GM18873 (cell line): ENCODE data around the gene NOC2L.

Experiments
- ATAC-seq: cut with Tn5 transposase; IDR thresholded peaks from one replicate; pipeline ENCODE4 v1.9.1; 2021; ENCODE audit warnings: mild to moderate bottlenecking, moderate library complexity, moderate number of reproducible peaks; ENCODE audit not compliant: unreplicated experiment, low FRiP score

Gene NOC2L

DNA sequence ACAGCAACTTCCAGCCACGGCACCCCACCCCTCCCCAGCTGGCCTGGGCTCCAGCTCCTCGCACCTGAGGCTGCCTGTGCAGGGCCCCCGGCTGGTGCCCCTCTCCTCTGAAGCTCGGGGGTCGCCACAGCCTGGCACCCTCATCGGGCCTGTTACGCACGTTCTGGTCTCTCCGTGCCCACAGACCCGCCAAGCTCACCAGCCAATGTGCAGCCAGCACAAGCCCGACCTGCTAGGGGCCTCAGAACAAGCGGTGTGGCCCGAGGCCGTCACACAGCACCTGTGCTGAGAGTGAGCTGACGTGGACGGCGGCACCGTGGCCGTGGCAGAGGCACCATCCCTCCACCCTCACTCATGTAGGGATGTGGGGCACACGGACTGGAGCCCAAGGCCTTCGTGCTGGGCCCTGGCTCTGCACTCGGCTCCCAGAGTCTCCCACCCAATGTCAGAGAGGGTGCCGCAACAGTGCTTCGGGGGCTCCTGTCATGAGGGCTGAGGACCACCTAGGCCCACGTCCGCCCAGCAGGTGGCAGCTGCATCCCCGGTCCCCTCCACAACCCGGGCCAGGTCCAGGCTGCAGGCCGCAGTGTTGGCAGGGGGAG is 39.7 kb downstream of the NOC2L start:
- no peak for ATAC-seq

DNA sequence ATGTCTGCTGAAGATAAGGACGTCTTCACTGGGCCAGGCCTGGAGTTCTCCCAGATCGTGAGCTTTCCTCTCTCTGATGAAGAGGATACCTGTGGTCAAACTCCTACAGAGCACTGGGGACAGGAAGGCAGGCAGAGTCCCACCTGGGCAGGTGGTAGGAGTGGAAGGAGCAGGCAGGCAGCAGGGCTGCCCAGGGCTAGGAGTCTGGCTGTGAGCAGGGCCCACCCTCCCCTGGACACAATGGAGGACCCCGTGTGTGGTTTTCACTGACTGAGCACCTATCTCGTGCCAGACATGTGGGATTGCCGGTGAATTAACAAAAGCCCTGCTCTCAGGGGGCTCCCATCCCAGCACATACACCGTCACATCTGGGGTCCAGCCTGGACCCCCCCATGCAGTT is 40.2 kb downstream of the NOC2L start:
- no peak for ATAC-seq

DNA sequence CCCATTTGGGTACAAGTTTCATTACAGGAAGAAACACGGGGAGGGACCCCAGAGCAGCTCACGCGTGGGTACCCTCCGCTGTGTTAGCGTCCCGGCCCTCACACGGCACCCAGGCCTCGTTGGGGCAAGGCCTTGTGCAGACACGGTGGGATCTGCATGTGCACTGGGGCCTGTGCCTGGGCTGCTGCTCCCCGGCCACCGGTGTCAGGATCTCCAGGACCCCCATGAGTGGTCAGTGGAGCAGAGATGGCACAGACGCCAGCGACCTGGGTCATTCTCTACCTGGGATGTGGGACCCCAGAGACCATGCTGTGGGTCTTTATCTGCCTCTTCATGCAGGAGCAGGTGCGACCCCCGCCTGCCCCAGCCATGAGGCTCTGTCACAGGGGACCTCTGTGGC is 40.7 kb downstream of the NOC2L start:
- ATAC-seq, result no peak

DNA sequence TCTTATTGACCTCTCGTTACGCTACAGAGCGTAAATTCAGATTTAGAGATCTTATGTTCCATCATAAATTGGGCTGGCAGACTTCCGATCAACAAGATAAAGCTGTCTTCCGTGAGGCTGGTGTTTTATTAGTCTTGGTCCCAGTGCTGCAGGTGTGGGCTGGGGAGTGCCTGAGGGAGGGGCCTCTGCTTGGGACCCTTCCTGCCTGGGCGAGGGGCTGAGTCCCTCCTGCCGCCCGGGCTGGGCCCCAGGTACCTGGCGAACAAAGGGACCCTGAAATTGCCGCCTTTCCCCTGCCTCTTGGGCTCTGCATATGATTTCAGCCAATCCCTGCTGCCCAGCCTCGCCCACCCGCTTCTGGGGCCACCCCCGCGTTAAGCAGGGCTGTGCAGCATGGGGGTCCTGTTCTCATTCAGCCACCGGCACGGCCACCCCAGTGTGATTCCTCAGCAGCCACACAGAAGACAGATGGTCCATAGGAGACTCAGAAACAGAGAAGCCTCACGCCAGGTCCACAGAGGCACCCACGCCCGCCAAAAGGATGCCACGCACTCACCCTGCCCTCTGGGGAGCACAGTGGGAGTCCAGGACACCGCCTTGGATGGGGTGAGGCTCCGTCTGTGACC is 41.5 kb downstream of the NOC2L start:
- no peak for ATAC-seq

DNA sequence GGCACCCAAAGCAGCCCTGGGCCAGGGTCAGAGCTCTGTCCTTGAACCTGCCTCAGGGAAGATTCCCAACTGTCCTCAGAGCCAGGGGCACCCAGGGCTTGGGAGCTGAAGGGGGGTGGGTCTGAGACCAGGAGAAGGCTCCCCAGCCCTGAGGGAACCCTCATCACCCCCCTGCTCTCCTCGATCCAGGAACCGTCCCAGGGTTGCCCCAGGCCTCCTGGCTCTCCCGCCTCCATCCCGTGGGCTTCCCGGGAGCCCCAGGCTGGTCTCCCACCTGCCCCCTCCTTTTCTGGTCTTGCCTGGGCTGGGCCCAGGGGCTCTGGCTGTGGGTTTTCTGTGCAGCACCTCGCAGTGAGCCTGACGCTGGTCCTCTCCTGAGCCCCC is 42.0 kb downstream of the NOC2L start:
- no peak for ATAC-seq

DNA sequence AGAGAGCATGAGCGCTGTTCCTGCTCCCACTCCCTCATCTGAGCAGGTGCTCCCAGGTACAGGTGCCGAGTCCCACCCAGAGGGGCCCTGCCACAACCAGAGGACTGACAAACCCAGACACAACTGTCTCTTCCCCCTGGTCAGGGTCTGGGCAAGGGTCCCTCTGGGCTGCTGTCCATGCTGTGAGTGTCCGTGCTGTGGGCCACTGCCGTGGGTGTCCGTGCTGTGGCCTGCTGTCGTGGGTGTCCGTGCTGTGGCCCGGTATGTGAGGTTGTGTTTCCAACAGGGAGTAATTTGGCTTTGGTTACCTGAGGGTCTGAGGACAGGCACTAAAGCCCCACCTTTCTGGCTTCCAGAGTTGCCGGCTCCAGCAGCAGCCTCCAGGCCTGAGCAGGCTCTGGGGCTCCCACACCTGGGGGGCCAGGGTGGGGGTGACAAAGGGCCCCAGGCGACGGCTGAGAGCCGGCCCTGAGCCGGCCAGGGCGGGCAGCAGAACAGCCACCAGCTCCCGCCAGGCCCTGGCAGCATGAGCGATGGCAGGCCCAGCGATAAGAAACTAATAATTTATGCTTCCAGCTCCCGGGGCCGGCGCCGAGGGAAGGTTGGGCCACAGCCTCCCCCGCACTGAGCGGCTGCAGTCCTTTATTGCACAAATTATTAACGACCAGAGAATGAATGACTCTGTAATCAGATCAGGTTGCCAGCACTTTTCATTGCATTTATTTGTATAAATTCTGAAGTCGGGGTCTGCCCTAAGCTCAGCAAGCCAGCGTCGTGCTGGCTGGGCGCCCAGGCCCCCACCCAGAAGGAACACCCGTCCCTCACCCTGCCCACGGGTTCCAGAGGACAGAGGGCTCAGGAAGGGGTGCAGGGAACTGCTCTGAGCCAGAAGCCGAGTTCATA is 42.6 kb downstream of the NOC2L start:
- no peak for ATAC-seq

DNA sequence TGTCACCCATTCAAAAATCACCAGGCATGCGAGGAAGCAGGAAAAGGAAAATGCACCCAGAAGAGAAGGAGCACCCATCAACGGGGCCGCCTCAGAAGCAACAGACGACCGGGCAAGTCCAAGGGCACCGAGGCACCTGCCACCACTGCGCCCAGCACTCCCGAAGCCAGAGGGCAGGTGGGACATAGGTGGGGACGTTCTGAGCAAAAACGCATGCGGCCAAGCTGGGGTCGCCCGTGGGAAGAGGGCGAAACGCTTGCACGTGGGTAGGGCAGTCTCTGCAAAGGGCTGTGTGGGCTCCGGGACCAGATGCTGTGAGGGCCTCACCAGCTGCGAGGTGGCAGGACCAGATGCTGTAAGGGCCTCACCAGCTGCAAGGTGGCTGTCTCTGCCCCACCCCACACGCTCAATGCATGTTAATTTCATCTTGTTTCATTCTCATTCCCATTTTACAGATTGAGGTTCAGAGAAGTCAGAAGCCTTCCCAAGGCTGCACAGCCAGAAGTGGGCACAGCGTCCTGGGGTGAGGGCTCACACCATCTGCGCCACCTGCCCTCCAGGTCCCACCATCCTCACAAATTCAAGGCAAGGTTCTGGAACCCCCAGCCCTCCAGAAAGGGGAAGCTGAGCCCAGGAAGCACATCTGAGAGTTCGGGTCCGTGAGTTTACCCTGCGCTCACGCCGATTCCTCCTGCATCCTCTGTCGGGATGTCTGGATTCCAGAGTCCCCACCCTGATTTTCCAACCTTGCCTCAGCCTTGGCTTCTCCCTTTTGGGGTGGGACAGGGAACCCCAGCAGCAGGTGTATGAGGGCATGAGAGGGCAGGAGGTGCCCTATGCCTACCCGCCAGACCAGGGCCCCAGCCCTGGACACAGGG is 43.5 kb downstream of the NOC2L start:
- no peak for ATAC-seq

DNA sequence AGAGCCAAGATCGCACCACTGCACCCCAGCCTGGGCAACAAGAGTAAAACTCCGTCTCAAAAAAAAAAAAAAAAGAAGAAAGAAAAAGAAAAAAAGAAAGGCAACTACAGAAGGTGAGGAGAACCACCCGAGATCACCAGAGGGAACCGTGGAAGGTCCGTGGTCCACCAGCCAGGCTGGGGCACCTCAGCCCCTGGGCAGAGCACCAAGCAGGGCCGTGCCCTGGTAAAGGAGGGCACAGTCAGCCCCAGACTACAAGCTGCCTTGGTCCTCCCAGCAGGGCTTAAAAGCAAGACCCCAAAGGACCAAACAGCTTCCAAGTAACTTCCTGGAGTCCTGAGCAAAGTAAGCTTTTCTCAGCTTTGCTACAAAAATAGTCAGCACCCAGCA is 44.2 kb downstream of the NOC2L start:
- no peak for ATAC-seq

DNA sequence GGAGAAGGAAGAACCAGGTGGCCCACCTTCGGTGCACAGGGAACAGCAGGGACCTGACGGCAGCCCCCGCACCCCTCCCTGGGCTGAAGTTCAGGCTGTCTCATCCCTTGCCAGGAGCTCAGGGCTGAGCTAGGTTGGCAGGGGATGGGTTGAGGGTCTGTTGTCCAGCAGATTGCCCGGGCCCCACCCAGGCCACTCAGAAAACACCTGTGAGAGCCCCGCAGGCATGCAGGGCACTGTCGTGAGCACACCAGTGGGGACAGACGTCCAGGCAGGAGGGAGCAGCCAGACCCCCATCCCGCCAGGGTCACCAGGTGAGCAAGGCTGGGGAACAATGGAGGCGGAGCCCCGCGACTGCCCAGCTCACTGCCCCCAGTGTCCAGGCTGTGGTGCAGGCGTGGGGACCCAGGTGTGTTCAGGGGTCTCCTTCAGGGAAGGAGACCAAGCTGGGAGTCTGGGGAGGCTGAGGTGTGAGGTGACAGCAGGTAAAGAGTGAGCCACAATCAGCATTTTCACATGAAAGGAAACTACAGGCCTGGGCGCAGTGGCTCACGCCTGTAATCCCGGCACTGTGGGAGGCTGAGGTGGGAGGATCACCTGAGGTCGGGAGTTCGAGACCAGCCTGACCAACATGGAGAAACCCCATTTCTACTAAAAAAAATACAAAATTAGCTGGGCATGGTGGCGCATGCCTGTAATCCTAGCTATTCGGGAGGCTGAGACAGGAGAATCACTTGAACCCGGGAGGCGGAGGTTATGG is 44.7 kb downstream of the NOC2L start:
- ATAC-seq, result no peak

DNA sequence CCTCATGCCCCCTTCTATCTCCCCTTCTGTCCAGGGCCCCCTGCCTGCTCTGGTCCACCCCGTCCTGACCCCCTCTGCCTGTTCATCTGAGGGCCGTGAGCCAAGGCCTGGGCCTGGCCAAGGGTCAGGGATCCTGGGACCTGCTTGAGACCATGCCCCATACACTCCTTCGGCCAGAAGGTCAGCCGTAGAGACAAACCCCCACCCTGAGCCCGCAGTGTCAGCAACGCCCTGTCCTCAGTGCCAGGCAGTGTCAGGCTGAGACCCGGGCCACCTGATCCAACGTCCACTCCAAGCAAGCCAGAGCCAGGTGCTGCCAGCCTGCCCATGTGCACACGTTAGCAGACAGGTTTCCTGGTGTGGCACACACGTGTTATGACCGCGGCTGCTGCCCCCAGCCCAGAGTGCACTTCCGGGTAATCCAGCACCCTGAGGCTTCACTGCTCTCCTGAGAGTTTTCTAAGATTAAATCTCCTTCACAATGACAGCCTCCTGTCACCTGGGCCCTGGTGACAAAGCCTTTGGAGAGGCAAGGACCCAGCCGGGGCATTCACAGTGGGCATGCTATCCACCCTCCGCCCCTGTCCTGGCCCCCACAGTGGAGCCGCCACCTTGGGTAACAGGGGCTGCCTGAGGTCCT is 45.4 kb downstream of the NOC2L start:
- ATAC-seq, result no peak

DNA sequence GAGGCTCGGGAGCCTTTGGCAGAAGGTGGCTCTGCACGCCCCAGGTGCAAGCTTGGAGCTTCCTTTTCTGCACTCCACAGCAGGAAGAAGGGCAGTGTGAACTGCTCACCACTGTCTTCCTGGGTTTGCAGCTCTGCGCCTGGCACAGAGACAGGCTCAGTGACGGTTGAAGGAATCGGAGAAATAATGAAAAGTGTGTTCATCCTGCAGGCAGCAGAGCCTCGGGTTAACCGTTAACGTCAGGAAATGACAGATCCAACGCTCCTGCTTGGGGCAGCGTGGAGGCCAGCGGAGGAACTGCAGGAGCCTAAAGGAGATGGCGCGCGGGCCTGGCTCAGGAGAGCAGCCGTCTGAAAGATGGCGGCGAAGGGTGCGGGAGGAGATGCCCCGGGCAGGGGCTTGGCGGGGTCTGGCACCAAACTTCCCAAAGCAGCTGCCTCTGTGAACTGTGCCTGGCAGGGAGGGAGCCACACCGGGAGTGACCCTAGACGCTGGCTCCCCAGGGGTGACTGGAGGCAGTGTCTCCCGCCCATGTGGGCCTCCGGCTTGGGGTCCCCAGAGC is 46.2 kb downstream of the NOC2L start:
- no peak for ATAC-seq

DNA sequence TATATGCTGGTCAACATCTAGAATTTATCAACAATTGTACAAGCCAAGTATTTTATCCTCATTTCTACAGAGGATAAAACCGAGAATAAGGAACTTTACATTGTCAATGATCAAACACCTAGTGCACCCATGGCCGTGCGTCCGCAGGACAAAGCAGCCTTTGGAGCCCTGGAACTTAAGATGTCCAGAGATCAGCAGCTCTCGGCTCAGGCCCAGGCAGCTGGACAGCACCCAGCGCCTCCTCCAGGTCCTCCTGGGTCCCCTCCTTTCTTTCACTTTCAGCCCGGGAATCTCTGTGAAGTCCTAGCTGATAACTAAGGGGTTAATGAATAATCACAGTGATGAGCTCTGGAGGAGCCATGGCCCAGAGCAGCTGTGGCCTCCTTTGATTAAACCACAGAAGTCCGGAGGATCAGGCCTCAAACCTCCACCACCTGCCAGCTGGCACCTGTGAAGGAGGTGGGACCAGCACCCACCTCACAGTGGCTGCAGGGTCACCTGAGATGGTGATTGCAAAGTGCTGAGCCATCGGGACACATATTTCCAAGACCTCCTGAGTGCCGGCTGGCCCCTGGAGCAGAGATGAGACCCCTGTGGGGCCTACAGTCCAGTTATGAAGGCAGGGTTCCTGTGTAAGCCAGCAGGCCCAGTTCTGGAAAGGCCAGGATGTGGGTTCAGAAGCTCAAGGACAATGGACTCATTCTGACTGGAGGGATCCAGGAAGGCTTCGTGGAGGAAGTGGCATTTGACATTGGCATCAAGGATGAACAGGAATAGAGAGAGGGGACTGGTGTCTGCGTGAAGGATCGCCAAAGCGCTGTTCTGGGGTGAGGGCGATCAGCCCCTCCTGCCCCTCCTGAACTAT is 46.9 kb downstream of the NOC2L start:
- no peak for ATAC-seq

DNA sequence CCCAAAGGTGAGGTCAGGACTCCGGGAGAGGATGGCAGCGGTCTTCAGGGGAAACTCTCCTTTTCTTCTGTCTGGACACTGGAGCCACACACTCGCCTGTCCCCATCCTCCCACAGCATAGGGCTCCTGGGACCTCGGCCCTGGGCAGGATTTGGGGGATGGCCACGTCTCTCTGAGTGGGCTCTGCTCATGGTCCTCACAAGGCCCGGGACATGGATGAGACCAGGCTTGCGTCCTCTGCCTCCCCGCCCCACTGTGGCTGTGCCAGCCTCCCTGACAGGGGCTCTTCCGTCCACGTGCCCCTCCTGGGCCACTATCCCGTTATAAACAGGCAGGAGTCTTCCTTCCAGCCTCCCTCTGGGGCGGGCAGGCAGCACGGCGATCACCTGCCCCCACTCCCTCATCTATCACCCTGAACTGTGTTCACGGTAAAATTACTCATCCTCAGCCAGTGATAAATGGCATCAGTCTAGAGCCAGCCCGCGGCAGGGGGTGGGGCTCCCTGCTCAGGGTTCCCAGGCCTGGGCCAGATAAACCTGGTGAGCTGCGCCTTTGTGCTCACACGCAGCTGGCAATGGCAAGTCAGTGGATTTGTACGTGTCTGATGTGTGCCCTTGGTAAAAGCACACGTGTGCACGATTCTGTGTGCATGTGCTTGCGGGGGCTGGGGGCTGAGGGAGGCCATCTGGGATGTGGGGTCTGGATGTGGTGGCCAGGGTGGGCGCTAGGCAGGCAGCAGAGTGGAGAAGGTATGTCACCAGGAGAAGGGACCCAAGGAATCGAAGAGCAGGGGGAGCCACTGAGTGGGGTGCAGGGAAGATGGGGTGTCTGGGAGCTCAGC is 48.0 kb downstream of the NOC2L start:
- ATAC-seq, result no peak

DNA sequence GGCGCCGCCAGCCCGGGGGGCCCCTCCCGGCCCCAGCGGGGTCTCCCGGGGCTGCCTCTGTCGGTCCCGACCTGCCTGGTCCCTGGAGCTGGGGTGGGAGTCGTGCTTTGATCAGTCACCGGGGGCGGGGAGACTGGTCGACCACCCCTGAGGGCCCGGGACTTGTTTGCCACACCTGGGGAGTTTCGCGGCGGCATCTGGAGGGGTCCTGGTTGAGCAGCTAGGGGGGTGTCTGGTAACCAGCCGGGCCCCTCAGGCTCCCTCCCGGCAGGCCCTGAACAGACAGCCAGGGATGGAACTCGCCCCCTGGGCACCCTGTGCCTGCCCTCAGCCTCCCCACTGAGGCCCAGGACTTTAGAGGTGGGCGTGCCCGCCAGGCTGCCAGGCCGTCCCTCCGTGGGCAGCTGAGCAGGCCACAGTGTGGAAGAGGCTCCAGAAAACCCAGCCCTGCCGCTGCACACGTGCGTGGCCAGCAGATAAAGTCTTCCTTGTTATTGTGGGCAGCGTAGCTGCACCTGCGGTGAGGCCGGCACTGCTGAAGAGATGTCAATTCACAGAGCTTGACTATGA is 48.7 kb downstream of the NOC2L start:
- no peak for ATAC-seq

DNA sequence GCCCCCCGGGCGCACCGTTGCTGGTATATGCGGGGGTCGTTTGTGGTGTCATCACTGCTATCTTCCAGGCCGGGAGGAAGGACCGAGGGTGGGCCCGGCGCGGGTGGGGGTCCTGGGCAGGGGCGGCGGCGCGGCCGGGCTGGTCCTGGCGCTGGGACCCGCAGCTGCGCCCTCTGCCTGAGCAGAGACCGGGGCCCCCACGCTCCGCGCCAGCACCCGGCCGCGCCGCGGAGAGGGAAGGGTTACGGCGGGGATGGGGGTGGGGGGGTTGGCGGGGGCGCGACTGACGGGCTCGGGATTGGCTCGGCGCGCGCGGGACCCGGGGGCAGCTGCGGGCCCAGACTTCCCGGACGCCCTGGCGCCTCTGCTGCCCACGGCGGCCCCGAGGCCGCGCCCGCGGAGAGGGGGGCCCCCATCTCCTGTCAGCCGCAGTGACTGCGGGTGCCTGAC is 49.2 kb downstream of the NOC2L start:
- ATAC-seq, result no peak

DNA sequence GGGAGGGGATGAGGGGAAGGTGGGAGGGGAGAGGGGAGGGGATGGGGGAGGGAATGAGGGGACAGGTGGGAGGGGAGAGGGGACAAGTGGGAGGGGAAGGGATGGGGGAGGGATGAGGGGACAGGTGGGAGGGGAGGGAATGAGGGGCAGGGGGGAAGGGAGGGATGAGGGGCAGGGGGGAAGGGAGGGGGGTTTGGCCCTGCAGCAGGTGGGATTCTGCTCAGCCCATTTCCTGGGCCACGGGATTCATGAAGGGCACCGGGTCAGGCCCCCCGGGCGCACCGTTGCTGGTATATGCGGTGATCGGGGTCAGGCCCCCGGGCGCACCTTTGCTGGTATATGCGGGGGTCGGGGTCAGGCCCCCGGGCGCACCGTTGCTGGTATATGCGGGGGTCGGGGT is 50.4 kb downstream of the NOC2L start:
- ATAC-seq, result no peak
